Hepatocyte (in vitro differentiated cells): ENCODE results near the gene SLC22A8.

Source experiments
- EZH2 ChIP-seq: fragments of 200-600 bp; sonication (generic); IDR thresholded peaks from 2 replicates; pipeline ENCODE4 v1.6.1; 2016; ENCODE audit warnings: antibody characterized with exemption, mild to moderate bottlenecking, borderline replicate concordance
- EZH2phosphoT487 ChIP-seq: fragments of 200-600 bp; sonication (generic); IDR thresholded peaks from one replicate; pipeline ENCODE4 v1.6.1; 2018; ENCODE audit warnings: antibody characterized with exemption, mild to moderate bottlenecking, low read depth, moderate library complexity; ENCODE audit not compliant: unreplicated experiment, severe bottlenecking
- TF ChIP-seq, protein P1 (sequence below): fragments of 200-600 bp; sonication (generic); IDR thresholded peaks from 2 replicates; pipeline ENCODE4 v1.5.1; 2016; ENCODE audit warnings: antibody characterized with exemption, mild to moderate bottlenecking; ENCODE audit not compliant: poor library complexity

DNA sequence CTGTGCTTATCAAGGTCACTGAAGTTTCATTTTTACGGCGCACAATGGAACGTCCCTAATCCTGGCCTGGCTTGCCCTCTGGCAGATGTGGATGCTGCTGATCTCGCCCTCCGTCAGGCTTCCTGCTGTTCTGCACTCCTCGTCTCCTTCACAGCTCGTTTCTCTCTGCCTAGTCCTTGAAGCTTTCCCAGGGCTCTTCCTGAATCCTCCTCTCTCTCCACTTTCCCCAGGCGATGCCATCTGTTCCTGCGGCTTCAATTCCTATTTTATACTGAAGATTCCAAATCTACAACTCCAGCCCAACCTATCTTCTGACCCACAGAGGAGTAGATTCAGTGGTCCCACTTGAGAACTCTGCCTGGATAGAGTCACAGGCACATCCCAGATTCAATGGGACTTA is 14.2 kb downstream of the SLC22A8 start:
- TF ChIP-seq EZH2 (no peak), EZH2phosphoT487 (no peak)
- TF ChIP-seq, protein P1, sequence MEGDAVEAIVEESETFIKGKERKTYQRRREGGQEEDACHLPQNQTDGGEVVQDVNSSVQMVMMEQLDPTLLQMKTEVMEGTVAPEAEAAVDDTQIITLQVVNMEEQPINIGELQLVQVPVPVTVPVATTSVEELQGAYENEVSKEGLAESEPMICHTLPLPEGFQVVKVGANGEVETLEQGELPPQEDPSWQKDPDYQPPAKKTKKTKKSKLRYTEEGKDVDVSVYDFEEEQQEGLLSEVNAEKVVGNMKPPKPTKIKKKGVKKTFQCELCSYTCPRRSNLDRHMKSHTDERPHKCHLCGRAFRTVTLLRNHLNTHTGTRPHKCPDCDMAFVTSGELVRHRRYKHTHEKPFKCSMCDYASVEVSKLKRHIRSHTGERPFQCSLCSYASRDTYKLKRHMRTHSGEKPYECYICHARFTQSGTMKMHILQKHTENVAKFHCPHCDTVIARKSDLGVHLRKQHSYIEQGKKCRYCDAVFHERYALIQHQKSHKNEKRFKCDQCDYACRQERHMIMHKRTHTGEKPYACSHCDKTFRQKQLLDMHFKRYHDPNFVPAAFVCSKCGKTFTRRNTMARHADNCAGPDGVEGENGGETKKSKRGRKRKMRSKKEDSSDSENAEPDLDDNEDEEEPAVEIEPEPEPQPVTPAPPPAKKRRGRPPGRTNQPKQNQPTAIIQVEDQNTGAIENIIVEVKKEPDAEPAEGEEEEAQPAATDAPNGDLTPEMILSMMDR, result no peak
